Smooth muscle cell (in vitro differentiated cells): ENCODE measurements around the gene S100A8. TPM values are rescaled to one million over a fixed set of nuclear protein-coding genes. Genes with fewer than 3 reads are reported as not detected.

Experiments used
- DNase-seq: peaks from one replicate; lab custom pipeline; 2025; ENCODE audit not compliant: unreplicated experiment; lab: John Stamatoyannopoulos, UW
- H2AFZ ChIP-seq: fragments of 200-600 bp; sonication (generic); 2 replicates; pipeline ENCODE4 v1.6.0; 2016; ENCODE audit warnings: antibody characterized with exemption, low read depth, mild to moderate bottlenecking
- H3F3A ChIP-seq: fragments of 200-600 bp; sonication (generic); 2 replicates; pipeline ENCODE4 v1.6.0; 2017; ENCODE audit warnings: antibody characterized with exemption, low read depth
- H3K27ac ChIP-seq: fragments of 200-600 bp; sonication (generic); 2 replicates; pipeline ENCODE4 v1.5.1; 2016; ENCODE audit warnings: low read depth, mild to moderate bottlenecking
- H3K27me3 ChIP-seq: fragments of 200-600 bp; sonication (generic); 2 replicates; pipeline ENCODE4 v1.6.1; 2016; ENCODE audit warnings: low read depth, mild to moderate bottlenecking
- H3K36me3 ChIP-seq: fragments of 200-600 bp; sonication (generic); 2 replicates; pipeline ENCODE4 v1.5.1; 2016; ENCODE audit warnings: low read depth
- H3K4me1 ChIP-seq: fragments of 200-600 bp; sonication (generic); 2 replicates; pipeline ENCODE4 v1.5.1; 2016; ENCODE audit warnings: low read depth
- H3K4me2 ChIP-seq: fragments of 200-600 bp; sonication (generic); 2 replicates; pipeline ENCODE4 v1.6.0; 2016; ENCODE audit warnings: mild to moderate bottlenecking
- H3K4me3 ChIP-seq: fragments of 200-600 bp; sonication (generic); 2 replicates; pipeline ENCODE4 v1.5.1; 2016; ENCODE audit warnings: mild to moderate bottlenecking
- H3K79me2 ChIP-seq: fragments of 200-600 bp; sonication (generic); 2 replicates; pipeline ENCODE4 v1.6.0; 2016; ENCODE audit warnings: low read depth, mild to moderate bottlenecking
- H3K9ac ChIP-seq: fragments of 200-600 bp; sonication (generic); 2 replicates; pipeline ENCODE4 v1.6.0; 2016; ENCODE audit warnings: low read depth
- H3K9me3 ChIP-seq: fragments of 200-600 bp; sonication (generic); replicated peaks from 2 replicates; pipeline ENCODE4 v1.5.1; 2016; ENCODE audit warnings: low read depth
- H4K20me1 ChIP-seq: fragments of 200-600 bp; sonication (generic); 2 replicates; pipeline ENCODE4 v1.6.0; 2016; ENCODE audit warnings: low read depth
- WGBS: methylation state at CpG from one replicate; pipeline ENCODE4 v1.1.7; 2016; ENCODE audit warnings: low lambda C conversion rate; 5-methylcytosine and 5-hydroxymethylcytosine counted together
- polyA plus RNA-seq: library from polyadenylated mRNA; unstranded; fragments of >200 nt; fragmentation: Nextera tagmentation; extraction: Ambion mirVana; gene quantifications from 2 replicates; pipeline ENCODE4 v1.2.1, GENCODE V29; 2016
- total RNA-seq: library from RNA; depleted of rRNA; stranded (reverse); fragments of >200 nt; gene quantifications from 2 replicates; pipeline ENCODE4 v1.2.3, GENCODE V29; 2014
- TF ChIP-seq, protein P1 (sequence below): fragments of 200-600 bp; sonication (generic); IDR thresholded peaks from 2 replicates; pipeline ENCODE4 v1.5.1; 2017; ENCODE audit warnings: borderline replicate concordance, mild to moderate bottlenecking, antibody characterized with exemption; ENCODE audit not compliant: insufficient read depth, poor library complexity, severe bottlenecking

The S100A8 gene
- total and polyA plus RNA-seq, 2 experiments from 2014 or later, result 0.79 TPM; not detected in 1

DNA sequence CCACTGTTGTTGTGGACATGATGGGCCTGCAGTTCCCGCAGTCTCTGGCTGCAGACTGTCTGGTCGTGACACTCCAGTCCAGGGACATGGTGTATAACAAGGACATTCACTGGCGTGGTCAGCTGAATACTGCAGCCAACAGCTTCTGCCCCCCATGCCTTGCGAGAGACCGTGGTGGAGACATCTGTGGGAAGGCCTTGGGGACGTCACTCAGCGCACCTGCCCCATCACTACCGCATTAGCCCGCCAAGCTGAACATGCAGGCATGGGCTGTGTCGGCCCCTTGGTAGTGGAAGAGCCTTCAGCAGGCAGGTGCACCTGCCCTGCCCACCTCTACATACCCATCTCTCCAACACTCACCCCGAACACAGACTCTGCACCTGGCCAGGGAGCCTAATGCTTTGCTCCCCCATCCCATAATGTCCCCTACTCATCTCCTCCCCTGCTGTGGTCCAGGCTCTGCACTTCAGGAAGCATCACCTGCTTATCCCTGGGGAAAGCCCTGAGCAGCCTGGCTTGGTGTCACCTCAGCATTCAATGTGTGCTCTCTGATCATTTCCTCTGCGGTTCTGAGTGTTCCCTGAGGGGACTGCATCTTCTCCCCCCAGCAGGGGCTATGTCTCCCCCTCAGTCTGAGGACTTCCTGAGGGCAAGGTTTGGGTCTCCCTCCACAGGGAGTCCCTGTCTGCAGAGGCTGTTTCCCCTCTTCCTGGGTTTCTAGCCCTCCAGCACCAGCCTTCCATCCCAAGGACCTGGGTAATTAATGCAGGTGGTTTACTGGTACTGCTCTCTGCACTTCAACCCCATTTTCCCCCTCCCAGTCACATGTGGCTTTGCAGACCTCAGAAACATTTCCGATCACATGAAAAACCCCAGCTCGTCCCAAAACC lies 45.4 kb downstream of the S100A8 start:
- no peaks in the 10 kb centered on the region for H4K20me1 ChIP-seq
- H3K4me2 ChIP-seq, result no peak overlapping the region
- no peaks in the 10 kb centered on the region for H3K36me3 ChIP-seq
- no peaks in the 10 kb centered on the region for H3K79me2 ChIP-seq
- DNase-seq, result no peak
- H3K9ac ChIP-seq, result no peak overlapping the region
- WGBS, result 87% methylated on average over 13 of the region's 14 CpGs
- no peak overlapping the region for H2AFZ ChIP-seq
- no peaks in the 10 kb centered on the region for H3F3A ChIP-seq
- no peaks in the 10 kb centered on the region for H3K9me3 ChIP-seq
- TF ChIP-seq, protein P1, sequence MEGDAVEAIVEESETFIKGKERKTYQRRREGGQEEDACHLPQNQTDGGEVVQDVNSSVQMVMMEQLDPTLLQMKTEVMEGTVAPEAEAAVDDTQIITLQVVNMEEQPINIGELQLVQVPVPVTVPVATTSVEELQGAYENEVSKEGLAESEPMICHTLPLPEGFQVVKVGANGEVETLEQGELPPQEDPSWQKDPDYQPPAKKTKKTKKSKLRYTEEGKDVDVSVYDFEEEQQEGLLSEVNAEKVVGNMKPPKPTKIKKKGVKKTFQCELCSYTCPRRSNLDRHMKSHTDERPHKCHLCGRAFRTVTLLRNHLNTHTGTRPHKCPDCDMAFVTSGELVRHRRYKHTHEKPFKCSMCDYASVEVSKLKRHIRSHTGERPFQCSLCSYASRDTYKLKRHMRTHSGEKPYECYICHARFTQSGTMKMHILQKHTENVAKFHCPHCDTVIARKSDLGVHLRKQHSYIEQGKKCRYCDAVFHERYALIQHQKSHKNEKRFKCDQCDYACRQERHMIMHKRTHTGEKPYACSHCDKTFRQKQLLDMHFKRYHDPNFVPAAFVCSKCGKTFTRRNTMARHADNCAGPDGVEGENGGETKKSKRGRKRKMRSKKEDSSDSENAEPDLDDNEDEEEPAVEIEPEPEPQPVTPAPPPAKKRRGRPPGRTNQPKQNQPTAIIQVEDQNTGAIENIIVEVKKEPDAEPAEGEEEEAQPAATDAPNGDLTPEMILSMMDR, result no peak
- H3K27ac ChIP-seq, result no peak overlapping the region
- peaks cover 6% of the 10 kb centered on the region for H3K27me3 ChIP-seq
- H3K4me3 ChIP-seq, result no peak overlapping the region
- no peaks in the 10 kb centered on the region for H3K4me1 ChIP-seq

DNA sequence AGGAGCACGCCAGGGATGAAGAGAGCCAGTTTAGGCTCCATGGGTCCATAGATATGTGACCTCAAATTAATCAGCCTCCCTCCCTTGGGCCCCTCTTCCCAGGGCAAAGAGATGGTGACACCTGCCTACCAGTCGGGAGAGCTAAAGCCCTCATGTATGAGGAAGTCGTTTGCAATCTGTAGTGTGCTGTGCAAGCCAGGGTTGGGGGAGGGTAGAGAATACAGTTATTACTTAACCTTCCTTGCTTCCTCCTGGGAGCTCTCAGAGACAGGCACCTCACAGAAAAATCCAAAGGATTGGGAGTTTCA lies 46.2 kb downstream of the S100A8 start:
- Histone ChIP-seq H3K36me3 (no peaks in the 10 kb centered on the region), H3K4me1 (no peaks in the 10 kb centered on the region), H3K27me3 (no peaks in the 10 kb centered on the region), H3K9me3 (no peaks in the 10 kb centered on the region), H3K9ac (no peak overlapping the region), H4K20me1 (no peaks in the 10 kb centered on the region), H3K4me2 (no peak overlapping the region), H2AFZ (no peak overlapping the region), H3F3A (no peaks in the 10 kb centered on the region), H3K4me3 (no peak overlapping the region), H3K79me2 (no peaks in the 10 kb centered on the region), H3K27ac (no peak overlapping the region)
- no peak for DNase-seq
- 64% methylated on average over 3 of the region's 3 CpGs for WGBS
- TF ChIP-seq, protein P1, result no peak

DNA sequence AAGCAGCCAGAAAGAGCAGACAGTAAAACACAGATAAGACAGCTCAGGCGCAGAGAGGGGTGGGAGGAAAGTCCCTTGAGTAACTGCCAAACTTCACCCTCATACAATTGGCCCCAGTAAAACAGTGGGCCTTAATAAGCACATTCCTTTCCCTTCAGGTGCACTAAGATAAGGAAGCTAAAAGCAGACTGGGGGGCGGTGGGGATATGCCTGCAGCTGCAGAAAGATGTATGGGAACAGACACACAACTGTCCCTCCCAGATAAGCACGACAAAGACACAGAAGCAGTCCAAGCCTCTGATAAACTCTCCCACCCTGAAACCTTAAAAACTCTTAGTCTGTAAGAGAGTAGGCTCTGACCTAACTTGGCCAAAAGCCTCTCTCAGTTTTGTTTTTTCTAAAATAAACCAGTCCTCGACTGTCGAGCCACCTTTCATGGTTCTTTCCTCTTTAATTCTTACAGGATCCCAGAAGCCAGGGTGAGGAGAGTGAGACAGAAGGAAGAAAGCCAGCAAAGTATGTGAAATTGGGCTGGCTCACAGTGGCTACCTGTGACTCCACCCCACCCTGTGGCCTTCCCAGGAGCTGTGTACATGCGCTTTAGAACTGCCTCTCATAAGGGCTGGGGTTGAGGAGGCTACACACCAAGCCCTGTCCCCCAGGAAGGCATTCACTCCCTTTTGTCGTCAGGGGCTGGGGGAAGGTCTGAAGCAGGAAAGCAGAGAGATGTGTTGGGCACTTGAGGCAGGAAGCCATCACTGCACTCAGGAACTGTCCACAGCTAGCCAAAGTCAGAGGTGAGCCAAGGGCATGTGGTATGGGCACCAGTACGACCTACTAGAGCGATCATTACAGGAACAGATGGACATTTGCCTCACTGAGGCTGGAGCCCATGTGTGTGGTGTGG lies 46.8 kb downstream of the S100A8 start:
- Histone ChIP-seq H3K4me3 (no peak overlapping the region), H3K27me3 (no peaks in the 10 kb centered on the region), H3K9me3 (no peaks in the 10 kb centered on the region), H3K4me1 (no peaks in the 10 kb centered on the region), H3K27ac (no peak overlapping the region), H3K36me3 (no peaks in the 10 kb centered on the region), H3K9ac (no peak overlapping the region), H2AFZ (no peak overlapping the region), H3F3A (no peaks in the 10 kb centered on the region), H4K20me1 (no peaks in the 10 kb centered on the region), H3K4me2 (no peak overlapping the region), H3K79me2 (no peaks in the 10 kb centered on the region)
- DNase-seq, result no peak
- TF ChIP-seq, protein P1, result no peak
- 63% methylated on average over 9 of the region's 9 CpGs for WGBS
